Islet precursor cell (in vitro differentiated cells): Measurements from ENCODE around the gene GRIN3A.
A peak's percentile ranks its signal among the peaks of the same experiment; 100 is the strongest.

Source experiments
- DNase-seq: peaks from one replicate; pipeline ENCODE4 v3.0.0-alpha.2; 2018

GRIN3A gene

GRCh38 chr9:101572316-101572715 is 166.1 kb downstream of the GRIN3A start:
- no peak for DNase-seq

DNA sequence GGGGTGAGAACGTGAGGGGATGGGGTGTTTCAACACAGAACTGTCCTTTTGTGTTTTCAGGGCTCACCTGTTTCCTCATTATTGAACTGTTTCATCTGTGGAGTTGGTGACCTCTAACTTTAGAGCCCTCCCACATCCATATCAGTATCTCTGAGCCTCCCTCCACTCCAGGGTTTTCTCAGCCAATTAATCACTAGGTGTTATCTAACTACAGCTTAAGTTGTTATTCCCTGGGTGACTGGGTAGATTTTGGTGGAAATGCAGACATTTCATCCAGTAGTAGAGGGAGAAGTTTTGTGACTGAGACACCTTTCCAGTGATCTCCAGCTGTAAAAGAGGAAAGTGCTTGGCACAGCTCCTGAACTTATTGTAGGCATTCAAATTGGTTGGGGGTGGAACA is 167.3 kb downstream of the GRIN3A start:
- DNase-seq, result no peak

DNA sequence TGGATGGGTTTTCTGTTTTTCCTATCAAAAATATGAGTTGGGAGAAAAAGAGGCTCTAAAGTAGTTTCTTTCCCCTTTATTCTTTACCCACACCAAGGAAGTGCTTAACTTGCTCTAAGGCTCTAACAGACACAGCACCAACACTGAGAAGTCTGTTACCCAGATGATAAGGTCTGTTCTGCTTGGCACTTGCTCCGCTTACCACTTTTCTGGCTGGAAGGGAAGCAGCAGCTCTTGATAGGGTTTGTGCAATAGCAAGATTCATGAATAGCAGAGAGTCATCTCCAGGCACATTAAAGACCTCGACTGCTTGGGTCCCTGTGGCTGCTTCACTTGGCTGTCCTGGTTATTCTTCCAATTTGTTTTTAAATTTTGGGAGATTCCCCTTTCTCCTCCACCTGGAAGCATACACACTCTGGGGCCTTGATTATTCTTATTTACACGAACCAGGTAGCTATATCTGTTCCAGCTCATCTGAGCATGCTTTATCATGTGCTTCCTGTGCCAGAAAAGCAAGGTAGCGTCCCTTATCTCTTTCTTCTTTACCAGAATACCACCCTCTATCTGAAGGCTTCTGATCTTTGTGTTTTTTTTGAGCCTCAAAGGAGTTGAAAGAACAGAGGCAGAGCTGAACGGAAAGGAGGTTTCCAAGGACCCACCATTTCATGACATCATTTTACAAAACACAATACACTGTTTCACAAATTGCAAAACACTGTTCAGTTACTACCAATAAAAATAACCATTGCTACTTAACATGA is 168.5 kb downstream of the GRIN3A start:
- DNase-seq, result no peak

DNA sequence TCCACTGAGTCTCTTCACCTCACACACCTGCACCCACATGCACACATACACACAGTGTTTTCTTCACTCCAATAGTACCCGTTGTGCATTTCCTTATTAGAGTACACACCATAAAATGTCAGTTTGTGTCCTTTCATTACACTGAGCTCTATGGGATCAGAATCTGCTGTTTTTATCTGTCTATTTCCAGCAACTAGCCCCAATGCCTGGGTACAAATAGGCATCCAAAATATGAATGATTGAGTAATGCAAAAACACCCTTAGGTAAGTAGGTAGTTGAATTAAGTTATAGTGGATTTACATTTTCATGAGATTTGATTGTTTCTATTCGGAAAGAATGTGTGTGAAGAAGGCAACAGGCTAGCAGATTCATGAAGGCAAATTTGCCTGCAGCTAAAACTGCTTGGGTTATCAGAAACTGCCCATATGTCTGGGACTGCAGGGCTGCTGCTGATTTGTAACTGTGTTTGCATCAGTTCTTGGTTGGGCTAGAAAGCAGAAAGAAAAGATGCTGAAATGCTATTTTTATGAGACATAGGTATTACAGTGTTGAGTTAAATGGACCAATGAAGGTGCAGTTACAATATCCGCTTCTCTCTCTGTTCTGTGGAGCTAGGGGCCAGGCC is 170.6 kb downstream of the GRIN3A start:
- no peak for DNase-seq

GRCh38 chr9:101566904-101567724 is 171.3 kb downstream of the GRIN3A start:
- DNase-seq, result peak; percentile 56

GRCh38 chr9:101564252-101564651 is 174.2 kb downstream of the GRIN3A start:
- no peak for DNase-seq

GRCh38 chr9:101562966-101563365 is 175.5 kb downstream of the GRIN3A start:
- DNase-seq, result no peak

DNA sequence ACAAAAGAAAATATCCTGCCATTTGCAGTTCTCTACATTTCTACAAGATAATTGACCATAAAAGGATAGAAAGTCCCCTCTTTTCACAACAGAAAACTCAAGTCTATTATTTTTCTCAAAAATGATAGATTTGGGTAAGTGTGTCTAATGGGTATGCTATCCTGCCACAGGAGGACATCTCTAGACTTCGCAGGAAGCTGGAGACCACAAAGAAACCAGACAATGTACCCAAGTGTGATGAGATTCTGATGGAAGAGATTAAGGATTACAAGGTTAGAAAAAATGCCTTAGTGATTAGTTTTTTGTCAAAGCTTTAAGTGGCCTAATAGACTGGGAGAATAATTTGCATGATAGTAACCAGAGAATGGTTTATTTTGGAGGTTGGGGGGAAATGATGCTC is 176.7 kb downstream of the GRIN3A start:
- DNase-seq, result no peak

DNA sequence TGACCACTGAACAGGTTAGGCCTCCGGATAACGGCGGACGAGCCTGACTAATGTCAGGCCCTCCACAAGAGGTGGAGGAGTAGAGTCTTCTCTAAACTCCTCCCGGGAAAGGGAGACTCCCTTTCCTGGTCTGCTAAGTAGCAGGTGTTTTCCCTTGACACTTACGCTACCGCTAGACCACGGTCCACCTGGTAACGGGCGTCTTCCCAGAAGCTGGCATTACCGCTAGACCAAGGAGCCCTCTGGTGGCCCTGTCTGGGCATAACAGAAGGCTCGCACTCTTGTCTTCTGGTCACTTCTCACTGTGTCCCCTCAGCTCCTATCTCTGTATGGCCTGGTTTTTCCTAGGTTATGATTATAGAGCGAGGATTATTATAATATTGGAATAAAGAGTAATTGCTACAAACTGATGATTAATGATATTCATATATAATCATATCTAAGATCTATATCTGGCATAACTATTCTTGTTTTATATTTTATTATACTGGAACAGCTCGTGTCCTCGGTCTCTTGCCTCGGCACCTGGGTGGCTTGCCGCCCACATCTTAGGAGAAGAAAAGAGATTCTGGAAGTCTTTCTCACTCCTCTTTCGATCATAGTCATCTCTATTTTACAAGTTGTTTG is 188.9 kb downstream of the GRIN3A start:
- peak; percentile 62 for DNase-seq

DNA sequence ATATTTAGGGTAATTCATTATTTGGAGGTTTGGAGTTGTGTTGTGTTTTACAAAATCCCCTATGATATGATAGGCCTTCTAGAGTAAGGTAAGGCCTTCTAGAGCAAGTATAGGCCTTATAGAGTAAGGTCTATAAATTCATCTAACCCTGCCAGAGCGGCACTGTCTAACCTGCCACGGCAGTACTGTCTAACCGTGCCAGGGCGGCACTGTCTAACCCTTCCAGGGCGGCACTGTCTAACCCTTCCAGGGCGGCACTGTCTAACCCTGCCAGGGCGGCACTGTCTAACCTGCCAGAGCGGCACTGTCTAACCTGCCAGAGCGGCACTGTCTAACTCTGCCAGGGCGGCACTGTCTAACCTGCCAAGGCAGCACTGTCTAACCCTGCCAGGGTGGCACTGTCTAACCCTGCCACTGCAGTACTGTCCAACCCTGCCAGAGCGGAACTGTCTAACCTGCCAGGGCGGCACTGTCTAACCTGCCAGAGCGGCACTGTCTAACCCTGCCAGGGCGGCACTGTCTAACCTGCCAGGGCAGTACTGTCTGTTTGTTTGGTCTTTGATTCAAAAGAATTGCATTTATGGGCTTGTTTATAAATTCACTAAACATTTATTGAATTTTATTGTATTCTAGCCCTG is 195.2 kb downstream of the GRIN3A start:
- DNase-seq, result no peak

DNA sequence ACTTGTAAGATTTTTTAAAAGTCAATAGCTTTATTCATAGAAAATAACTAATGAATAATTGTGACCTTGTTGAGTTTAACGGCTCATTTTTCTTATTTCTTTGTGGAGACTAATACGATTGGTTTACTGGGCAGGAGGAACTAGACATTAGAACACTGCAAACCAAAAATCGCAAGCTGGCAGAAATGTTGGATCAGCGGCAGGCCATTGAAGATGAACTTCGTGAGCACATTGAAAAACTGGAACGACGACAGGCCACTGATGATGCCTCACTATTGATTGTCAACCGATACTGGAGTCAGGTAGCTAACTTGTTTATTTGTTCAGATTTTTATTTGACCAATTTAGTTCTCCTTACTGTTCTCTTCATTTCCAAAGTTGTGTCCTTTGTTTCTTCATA is 198.4 kb downstream of the GRIN3A start:
- DNase-seq, result no peak

GRCh38 chr9:101536938-101537337 is 201.5 kb downstream of the GRIN3A start:
- peak; percentile 67 for DNase-seq

- no peak for DNase-seq
These were observed 202.1 kb downstream of the GRIN3A start for GRCh38 chr9:101536351-101536750.

DNA sequence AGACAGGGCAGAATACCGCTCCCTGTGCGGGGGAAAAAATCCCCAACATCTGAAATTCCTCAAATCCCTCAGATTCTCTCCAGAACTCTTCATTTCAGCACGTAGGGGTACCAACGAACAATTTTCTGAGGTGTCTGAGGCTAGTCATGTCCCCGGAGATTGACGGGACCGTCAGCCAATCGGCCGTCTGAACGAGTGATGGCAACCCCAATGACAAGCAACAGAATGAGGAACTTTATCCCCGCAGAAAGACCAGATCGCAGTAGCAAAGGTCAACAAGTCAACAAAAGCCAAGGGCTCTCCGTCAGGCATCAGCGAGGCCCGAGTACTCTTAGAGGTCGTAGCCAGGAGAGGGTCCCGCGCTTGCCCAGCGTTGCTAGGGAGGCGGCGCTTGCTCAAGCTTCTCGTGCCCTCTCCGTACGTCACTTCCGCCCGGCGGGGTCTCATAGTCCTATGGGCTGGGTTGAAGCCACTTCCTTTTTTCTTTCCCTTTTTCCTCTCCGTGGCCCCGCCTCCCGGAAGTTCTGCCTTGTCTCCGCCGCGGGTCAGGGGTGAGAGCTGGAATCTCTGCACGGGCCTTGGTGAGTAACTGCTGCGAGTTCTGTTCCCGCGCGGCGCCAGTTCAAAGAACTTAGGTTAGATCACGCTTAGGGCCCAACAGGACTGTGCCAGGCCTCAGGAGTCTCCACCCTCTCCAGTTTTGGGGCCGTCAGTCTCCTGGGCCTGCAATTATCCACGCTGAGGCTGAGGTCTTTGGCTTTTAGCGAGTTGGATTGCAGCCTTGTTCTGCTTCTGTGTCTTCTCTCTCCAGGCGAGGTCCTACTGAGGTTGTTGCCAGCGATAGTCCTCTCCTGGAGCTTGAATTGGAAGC is 204.9 kb downstream of the GRIN3A start, which contains the start of gene RNF20:
TSS of gene RNF20 (plus strand) at position 520 of the 871 bp plus-strand sequence. CDS start 1,571 bp downstream, outside the sequence.
- peak; percentile 100 for DNase-seq

DNA sequence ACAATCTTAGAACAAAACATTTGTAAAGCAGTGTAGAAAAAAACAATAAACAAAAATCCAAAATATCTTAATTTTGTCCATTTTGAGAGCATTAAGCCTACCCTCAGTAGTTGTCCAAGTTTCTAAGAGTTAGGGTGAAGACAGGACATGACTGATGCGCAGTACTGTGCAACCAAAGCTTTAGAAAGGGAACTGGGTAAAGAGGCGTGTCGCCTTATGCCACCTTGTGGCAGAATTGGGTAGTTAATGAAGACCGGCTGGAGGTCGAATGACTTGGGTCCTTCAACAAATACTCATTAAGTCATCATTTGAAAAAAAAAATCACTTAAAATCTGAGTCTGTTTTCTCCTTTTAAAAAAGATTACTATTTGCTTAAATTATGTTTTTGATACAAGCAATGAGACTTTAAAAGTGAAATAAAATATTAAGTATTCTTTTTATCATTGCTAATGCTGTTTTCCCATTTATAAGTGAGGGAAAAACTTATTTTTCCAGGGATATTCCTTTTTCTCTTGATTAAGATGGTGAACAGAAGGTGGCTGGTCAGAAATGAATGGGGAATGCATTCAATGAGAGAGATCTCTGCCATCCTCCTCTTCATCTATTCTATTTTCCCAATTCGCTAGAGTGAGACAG is 208.3 kb downstream of the GRIN3A start:
- DNase-seq, result peak; percentile 83

- no peak for DNase-seq
These were observed 210.4 kb downstream of the GRIN3A start for GRCh38 chr9:101528015-101528414.

GRCh38 chr9:101527066-101527465 is 211.4 kb downstream of the GRIN3A start:
- DNase-seq, result no peak

DNA sequence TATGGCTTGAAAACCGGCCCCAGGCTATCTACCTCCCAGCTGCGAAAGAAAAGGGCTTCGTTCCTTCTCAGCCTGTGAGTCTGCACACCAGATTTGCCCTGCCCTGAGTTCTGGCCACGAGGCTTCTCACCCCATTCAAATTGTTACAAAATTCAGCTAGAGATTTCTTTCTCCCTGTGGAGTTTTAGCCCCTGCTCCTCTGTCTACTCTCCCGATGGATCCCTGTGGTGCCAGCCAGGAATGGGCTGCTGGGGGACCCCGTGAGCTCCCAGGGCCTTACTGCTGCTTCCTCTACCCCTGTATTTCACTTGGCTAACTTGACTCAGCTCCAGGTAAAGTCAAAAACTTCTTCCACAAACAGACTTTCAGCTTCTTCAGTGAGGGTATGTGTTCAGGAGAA is 214.1 kb downstream of the GRIN3A start:
- no peak for DNase-seq
